Measurements from ENCODE around the gene MYO9B.
A peak's percentile ranks its signal among the peaks of the same experiment; 100 is the strongest.

MYO9B gene

DNA sequence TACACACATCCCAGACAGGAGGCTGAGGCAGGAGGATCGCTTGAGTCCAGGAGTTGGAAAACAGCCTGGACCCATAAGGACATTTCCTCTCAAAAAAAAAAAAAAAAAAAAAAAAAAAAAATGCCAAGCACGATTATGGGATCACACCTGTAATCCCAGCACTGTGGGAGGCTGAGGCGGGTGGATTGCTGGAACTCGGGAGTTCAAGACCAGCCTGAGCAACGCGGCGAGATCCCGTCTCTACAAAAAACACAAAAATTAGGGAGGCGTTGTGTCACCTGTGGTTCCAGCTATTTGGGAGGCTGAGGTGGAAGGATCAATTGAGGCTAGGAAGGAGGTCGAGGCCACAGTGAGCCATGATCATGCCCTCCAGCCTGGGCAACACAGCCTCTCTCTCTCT, 149.5 kb downstream of the MYO9B start:
- DNase-seq: no peak

DNA sequence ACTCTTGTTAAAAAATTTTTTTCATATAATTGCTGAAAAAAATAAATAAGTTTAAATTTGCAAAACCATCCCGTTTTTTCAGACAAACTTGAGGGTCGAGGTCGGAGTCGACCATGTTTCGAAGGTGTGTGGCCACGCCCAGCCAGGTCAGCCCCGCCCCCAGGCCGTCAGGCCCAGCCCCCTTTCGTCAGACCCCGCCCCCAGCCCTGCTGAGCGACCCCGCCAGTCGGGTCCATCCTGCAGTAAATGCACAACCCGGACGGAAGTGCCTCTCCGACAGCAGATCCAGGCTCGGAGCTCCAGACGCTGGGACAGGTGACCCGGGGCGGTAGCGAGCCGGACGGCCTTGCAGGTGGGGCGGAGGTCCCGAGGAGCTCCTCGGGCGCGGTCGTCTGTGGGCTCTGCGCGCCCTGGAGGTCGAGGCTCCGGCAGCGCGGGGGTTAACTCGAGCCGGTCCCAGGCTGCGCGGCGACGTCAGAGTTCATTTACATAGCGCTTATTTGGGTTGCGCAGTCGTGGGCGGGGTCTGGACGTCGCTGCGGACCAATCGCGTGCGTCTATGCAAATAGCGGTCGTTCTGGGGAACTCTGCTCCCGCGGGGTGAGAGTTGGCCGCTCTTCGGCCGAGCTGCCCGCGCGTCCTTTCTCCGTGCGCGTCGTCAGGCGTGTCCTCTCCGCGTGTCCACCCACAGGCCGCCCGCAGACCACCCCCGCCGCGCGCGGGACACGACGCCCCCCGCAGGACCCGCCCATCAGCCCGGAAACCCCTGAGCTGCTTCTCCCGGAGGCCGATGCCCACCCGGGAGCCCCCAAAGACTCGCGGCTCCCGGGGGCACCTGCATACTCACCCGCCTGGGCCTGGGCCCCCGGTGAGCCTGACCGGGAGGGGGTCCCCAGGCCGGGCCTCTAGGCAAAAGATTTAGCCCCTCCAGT, 150.7 kb downstream of the MYO9B start, which contains the start of gene OCEL1:
Gene OCEL1, plus strand, starts transcription at position 225 of the 932 bp plus-strand sequence. Its CDS starts 22 bp downstream, at position 247.
- peak; percentile 93 to 98 (median 96) for DNase-seq

DNA sequence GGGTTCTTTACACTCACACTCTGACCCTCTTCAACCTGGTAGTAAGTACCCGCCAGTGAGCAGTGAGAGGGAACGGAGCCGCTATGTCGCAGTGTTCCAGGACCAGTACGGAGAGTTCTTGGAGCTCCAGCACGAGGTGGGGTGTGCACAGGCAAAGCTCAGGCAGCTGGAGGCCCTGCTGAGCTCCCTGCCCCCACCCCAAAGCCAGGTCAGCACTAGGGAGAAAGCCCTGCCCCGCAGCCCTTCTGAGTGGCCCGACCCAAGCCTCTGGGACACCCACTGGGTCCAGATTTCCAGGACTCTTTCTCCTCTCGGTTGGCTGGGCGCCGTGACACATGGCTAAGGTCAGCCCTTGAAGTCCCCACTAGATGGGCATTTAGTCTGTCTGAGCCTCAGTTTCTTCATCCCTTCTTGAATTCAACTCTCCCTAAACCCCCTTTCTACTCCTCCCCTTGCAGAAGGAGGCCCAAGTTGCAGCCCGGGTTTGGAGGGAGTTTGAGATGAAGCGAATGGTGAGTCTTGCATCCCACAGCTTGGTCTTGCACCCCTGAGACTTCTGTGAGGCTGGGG, 152.3 kb downstream of the MYO9B start:
- no peak for DNase-seq

DNA sequence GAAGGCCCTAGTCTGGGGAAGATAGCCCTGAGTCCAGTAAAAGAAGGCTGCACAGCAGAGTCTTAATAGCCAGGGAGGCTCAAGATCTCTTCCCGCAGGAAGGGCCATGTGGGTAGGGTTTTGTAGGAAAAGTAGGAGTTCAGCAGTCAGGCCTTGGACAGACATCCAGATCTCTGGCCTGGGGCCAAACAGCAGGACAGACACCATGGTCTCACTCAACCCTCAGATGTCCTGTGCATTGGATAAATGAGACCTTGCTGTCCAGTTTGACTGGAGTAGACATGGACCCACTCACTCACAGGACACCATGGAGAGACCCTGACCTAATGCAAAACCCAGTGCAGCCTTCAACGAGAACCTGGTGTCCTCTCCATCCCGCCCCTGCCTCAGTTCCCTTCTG, 154.3 kb downstream of the MYO9B start:
- no peak for DNase-seq

DNA sequence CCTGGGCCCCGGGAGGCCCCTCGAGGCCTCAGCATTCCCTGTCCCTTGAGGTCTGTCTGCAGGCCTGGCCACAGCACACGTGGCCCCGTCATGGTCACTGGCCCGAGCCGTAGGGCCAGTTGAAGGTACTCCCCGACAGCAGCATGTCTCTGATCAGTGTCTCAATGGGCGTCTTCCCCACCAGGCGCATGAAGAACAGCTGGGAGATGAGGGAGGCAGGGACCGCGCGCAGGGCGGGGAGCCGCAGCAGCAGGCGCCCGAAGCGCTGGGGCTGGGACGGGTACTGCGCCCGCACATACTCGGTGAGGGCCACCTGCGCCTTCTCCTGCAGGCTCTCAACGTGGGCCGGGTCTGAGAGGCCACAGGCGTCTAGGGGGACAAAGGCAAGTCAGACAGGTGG, 156.7 kb downstream of the MYO9B start:
- DNase-seq: no peak

DNA sequence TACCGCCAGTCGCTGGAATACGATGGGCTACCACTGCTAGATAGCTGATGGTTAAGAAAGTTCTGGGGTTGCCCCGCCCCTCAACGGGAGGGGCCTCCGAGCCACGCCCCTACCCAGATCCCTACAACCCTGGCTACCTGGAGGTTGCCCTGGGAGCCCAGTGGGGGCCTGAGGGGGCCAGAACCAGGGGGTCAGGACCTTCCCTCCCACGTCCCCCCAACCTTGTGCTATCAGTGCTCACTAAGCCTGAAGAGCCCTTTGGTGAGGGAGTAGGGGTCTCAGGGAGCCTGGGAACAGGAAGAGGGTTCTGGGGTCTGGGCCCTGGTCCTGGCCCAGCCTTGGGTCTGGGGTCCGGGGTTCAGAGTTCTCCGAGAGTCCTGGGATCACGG, 159.3 kb downstream of the MYO9B start:
- DNase-seq: peak in 3 of 5 donors; percentile 40 to 67 (median 50)

DNA sequence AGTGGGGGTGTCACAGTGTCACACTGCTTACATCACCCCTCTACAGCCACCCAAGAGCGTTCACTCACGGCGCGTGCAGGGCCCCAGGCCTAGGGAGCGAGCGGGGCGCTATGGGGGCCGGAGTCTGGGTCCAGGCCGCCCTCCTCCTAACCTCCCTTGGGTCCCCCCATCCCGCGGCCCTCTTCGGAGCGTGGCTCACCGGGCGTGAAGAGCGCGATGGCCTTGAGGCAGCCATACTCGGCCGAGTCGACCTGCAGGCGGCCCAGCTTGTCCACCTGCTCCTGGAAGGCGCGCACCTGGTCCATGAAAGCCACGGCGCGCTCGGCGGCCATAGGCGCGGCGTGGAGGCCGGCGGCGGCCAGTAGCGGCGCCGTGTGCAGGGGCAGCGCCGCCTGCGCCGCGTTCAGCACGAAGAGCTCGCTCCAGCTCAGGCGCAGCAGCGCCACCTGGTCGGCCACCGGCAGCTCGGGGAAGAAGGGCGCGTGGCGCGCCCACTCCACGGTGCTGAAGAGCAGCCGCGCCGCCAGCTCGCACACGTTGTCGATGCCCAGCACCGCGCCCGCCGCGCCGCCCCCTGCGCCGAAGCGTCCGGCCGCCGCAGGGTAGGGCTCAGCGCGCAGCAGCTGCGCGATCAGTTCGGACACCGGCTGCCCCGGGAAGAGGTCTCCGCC, 159.9 kb downstream of the MYO9B start:
- peak; percentile 56 to 79 (median 66) for DNase-seq

DNA sequence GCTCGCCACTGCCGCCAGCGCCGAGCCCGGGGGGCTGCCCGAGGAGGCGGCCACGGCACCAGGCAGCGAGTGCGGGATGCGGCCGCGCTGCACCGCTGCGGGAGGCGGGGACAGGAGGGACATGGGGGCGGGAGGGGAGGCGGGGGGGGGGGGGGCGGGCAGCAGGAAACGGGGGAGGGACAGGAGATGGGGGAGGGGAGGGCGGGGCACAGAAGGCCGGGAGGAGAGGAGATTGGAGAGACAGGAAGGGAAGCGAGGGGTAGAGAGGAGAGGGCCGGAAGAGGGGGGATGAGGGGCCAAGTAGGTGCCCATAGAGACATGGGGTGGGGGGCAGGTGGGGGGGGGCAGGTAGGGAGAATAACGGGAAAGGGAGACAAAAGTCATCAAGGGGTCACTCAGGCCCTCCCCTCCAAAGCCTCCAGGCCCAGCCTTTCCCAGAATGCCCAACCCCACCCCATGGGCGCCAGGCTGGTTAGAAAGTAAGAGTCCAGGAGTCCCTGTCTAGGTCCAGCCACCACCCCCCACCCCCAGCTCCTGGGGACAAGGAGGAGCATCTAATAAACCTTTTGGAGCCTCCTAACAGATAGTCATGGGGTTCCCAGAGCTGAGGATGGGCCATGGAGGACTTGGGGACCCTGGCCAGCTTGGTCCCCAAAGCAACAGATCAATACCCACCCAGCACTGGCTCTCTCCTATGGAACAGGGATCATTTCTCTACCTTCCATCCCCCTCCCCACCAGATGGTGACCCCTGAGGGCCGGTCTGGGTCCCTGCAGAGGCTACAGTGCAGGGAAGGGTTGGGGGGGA, 160.6 kb downstream of the MYO9B start:
- no peak for DNase-seq

DNA sequence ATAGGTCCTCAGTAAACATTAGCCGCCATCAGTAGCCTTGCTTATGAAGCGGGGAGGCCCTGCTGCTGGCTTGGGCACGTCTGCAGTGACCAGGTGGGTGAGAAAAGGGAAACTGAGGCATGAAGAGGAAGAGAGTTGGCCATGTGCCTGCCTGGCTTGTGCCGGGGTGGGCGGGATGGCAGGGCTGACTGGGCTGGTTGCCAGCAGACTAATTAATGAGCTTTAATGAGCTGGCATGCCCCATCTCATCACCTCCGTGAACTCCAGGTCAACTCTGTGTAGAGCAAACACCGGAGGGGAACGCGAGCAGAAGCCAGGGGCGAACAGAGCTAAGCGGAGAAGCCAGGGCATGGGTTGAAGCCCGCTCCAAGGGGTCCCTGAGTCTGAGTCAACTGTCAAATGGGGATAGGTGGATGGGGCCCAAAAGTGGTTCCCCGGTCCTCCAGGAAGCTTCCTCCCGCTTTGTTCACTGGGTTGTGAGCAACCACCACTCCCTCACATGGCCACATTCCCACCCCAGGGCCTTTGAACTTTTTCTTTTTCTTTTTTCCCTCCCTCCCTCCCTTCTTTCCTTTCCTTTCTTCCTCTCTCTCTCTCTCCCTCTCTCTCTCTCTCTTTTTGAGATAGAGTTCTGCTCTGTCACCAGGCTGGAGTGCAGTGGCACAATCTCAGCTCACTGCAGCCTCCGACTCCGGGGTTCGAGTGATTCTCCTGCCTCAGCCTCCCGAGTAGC, 161.4 kb downstream of the MYO9B start:
- DNase-seq: no peak

DNA sequence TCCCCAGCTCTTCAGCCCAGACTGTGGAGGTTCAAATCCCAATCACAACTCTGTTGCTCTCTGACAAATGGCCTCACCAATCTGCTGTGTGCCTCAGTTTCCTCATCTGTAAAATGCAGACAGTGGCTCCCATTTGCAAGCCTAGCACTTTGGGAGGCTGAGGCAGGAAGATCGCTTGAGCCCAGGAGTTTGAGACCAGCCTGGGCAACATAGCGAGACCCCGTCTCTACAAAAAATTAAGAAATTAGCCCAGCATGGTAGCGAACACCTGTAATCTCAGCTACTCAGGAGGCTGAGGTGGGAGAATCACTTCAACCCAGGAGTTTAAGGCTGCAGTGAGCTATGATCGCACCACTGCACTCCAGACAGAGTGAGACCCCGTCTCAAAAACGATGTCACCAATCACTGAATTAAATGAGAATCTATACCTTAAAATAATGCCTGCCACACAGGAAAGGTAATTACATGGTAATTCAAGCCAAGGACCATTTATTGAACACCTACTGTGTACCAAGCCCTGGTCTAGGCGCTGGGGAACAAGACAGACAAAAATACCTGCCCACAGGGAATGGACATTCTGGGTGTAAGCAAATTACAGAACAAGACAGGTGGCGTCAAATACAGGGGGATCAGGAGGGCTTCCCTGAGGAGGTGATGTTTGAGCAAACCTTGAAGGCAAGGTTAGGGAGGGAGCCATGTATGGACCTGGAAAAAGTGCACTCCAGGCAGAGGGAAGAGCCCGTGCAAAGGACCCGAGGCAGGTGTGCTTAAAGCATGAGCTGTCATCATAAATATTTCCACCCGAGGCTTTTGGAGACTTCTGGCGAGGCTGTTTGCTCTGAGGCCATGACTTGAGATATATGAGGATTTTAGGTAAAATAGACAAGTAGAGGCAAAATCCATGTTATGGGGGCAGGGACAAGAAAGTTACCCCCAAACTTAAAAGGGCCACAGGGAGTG, 162.4 kb downstream of the MYO9B start:
- DNase-seq: no peak

DNA sequence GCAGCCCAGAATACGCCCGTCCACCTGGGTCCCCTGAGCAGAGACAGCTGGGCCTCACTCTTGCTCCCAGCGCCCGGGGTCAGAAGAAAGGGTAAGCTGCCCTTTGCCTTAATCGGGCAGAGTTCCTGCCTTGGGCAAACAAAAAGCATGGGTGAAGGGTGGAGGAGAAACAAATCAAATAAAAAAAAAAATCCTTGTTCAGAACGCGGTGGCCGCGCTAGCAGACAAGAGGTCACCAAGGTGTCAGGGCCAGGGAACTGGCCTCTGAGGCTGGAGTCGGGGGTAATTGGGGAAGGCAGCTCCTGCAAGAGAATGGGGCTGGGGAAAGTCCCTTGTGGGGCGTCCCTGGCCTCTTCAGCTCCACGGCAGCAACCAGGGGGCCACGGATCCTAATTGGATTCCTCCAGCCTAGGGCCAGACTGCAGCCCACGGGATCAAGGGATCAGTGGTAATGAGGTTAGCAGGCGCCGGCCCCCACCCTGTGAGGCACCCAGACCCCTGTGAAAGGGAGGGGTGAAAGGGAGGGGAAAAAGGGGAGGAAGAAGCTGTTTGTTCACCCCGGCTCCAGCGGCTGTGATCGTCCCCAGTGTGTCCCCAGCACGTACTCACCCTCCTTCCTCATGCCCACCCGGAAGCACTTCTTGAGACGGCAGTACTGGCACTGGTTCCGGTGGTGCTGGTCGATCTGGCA, 164.6 kb downstream of the MYO9B start:
- DNase-seq: no peak

DNA sequence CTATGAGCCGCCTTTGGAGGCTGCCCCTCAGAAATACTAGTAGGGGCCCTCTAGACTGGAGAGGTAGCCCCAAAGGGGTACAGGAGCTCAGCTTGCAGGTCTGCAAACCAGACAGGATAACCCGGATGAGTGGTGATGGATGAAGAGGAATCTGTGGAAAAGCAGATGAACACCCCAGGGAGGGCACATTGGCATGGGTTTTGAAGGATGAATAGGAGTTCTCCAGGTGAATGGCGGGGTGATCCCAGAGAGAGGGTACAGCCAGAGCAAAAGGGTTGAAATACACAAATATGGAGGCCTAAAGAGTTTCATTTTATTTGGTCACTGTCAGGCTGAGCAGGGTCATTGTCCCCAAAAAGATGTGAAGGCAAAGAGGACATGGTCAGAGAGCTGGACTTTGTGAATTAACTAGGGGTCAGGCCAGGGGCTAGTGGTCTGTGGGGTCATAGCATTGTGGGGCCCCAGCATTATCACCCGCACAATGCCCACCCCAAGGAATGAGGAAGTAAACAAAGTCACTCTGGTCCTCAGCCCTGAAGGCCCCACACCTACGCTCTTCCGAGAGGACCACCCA, 165.3 kb downstream of the MYO9B start:
- DNase-seq: no peak

DNA sequence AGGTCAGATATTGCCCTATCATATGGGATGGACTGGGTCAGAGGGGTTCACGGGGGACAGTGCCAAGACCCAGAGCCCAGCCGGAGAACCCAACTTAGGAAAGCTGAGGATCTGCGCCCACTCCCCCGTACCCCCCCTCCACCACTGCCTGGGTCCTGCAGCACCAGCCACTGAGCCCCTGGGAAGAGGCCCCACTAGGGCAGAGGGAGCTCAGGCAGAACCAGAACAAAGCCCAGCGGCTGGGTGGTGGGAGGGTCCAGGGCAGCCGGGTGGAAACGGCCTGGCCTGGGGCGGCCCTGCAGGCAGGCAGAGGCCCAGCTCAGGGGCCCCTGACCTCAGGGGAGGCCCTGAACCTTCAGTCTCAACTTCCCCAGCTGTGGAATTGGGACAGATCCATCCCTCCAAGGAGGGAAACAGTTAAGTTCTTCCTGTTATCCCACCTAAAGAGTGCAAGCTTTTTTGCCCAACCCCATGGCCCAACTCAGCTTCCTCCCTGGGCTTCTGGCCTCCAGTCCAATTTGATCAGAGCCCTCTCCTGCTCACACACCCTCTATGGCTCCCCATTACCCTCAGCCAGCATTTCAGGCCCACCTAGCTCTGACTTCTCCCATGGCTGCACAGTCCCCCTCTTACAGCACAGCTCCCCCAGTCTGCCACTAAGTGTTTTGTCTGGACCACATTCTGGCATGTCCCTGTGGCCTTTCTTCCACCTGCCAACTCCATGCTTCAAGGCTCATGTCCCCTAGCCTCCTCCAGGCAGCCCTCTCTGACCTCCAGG, 167.0 kb downstream of the MYO9B start:
- no peak for DNase-seq

DNA sequence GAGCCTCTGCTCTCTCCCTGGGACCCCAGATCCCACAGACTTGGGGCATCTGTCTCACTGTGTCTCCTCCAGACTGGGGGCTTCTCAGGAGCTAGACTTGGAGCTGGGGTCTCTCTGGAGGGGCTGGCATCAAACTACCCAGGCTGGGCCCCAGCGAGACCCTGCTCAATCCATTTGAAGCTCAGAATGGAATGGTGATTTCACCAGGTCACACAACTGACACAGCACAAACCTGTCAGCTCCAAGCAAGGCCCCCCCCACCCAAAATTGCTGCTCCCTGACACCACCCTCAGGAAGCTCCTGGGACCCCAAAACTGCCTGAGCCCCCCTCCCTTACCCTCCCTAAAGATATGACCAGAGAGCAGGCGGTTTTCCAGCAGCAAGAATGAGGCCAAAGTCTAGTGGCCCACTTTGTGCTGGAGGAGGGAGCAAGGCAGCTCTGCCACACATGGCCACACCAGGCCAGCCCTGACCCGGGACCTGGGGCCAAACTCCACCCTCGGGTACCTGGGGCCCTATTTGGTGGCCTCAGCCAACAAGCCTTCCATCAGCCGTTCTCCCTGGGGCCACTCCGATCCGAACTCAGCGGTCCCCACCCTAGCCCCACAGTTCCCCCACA, 167.7 kb downstream of the MYO9B start:
- no peak for DNase-seq

DNA sequence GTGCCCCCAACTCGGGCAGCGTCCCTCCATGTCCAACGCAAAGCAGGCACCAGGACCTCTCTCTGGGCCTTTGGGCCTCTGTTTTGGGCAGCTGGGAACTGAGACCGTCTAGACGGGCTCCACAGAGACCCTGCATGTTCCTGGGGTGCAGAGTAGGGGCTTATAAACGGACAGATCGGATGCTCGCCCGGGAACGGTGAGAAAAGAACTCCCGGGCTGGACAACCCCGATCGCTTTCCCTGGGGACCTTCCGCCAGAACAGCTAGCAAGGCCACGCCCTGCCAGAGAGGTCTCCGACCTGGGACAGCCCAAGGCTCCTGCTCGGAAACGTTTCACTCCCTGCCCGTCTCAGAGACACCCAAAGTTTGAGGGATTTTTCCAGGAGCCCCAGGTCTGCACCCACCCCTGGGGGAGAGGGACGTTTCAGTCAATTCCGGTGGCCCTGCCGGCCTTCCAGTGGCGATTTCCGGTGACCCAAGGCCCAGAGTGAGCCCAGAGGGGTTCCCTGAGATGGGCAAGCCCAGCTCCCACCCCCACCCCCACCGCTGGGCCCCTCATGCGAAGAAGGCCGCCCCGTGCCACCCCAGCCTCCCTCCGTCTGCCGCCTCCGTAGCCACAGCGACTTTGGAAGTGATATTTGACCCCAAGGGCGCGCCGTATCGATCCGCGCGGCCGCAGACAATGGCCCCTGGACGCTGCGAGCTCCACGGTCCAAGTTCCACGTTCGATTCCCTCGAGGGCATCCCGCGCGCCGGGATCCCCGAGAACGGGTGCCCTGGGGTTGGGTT, 168.4 kb downstream of the MYO9B start:
- no peak for DNase-seq

DNA sequence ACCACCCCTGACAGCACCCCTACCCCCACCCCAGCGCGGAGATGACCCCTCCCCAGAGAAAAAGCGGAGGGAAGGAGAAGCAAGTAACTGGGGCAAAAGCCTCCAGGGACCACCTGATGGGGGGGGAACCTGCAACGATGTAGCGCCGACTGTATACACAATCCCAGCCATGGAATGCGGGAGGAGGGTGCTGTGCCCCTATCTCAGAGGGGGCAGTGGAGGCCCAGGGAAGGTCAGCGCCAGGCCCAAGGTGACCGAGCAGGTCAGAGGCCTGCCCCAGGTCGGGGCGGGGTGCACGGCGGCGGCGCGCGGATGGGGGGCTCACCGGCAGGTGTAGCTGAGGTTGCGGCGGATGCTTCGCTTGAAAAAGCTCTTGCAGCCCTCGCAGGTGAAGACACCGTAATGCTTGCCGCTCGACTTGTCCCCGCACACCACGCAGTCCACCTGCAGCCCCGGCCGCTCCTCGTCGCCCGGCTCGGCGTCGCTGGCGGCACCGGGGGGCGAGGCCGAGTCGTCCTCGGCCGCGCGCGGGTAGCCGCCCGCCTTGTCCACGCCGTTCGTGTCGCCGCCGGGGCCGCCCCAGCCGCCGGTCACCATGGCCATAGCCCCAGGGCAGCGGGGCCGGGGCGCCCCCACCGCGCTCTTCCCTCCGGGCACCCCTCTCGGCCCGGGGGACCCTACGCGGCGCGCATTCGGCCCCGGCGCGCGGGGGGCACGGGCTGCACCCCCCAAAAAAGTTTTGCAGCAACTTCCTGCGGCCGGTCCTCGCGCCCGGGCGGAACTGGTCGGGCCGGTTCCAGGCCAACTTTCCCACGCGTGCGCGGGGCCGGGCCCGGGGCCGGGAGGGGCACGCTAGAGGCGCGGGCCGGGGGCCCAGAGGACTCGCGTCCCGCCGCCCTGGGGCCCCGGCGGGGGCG, 169.3 kb downstream of the MYO9B start:
- DNase-seq: no peak
